Endothelial cell (in vitro differentiated cells): ENCODE measurements around the gene RINL. TPM values are rescaled to one million over a fixed set of nuclear protein-coding genes. Genes with fewer than 3 reads are reported as not detected.

Source experiments
- DNase-seq: peaks from one replicate; pipeline ENCODE4 v3.0.0; 2021; ENCODE audit warnings: low spot score
- H3K27ac Mint-ChIP-seq: one replicate; pipeline ENCODE4 v1.8.0; 2021; ENCODE audit warnings: mixed read lengths, inconsistent platforms; ENCODE audit not compliant: unreplicated experiment
- H3K27me3 Mint-ChIP-seq: one replicate; pipeline ENCODE4 v1.8.0; 2021; ENCODE audit warnings: mild to moderate bottlenecking, moderate library complexity, mixed read lengths, inconsistent platforms; ENCODE audit not compliant: unreplicated experiment
- H3K36me3 Mint-ChIP-seq: one replicate; pipeline ENCODE4 v1.8.0; 2021; ENCODE audit warnings: mild to moderate bottlenecking, low read depth, mixed read lengths, inconsistent platforms; ENCODE audit not compliant: unreplicated experiment
- H3K4me1 Mint-ChIP-seq: one replicate; pipeline ENCODE4 v1.8.0; 2021; ENCODE audit warnings: mild to moderate bottlenecking, mixed read lengths, inconsistent platforms; ENCODE audit not compliant: unreplicated experiment
- H3K4me3 Mint-ChIP-seq: one replicate; pipeline ENCODE4 v1.8.0; 2021; ENCODE audit warnings: mild to moderate bottlenecking, mixed read lengths, inconsistent platforms; ENCODE audit not compliant: unreplicated experiment
- H3K9me3 Mint-ChIP-seq: one replicate; pipeline ENCODE4 v1.8.0; 2021; ENCODE audit warnings: mixed read lengths, inconsistent platforms; ENCODE audit not compliant: unreplicated experiment
- CTCF ChIP-seq: fragments of 200-600 bp; sonication (generic); IDR thresholded peaks from one replicate; pipeline ENCODE4 v1.5.0; 2021; ENCODE audit warnings: antibody characterized with exemption; ENCODE audit not compliant: unreplicated experiment
- total RNA-seq: library from RNA; stranded (reverse); fragmentation: NEBNext Ultra II Directional; extraction: Animal tissue kit (Norgen Biotek cat#: 25700); gene quantifications from one replicate; pipeline ENCODE4 v1.2.1, GENCODE V29; 2021; ENCODE audit not compliant: unreplicated experiment

Gene RINL
- total RNA-seq, 1 donor from 2014 or later = 5.6 TPM

GRCh38 chr19:38842439-38843174, 35.5 kb downstream of the RINL start:
- Mint-ChIP-seq H3K4me1 (peaks cover 5% of the 10 kb centered on the region), H3K27me3 (peaks cover 3% of the 10 kb centered on the region), H3K36me3 (peaks cover 75% of the 10 kb centered on the region), H3K4me3 (peak overlapping the region; percentile 22), H3K27ac (peak overlapping the region; percentile 79), H3K9me3 (no peaks in the 10 kb centered on the region)
- DNase-seq = no peak
- no peak for TF ChIP-seq CTCF

GRCh38 chr19:38841787-38842438, 36.2 kb downstream of the RINL start:
- Mint-ChIP-seq H3K27ac (no peak overlapping the region), H3K36me3 (peaks cover 72% of the 10 kb centered on the region), H3K4me1 (peaks cover under 1% of the 10 kb centered on the region), H3K27me3 (peaks cover 3% of the 10 kb centered on the region), H3K9me3 (no peaks in the 10 kb centered on the region), H3K4me3 (peak overlapping the region; percentile 22)
- no peak for DNase-seq
- no peak for TF ChIP-seq CTCF

DNA sequence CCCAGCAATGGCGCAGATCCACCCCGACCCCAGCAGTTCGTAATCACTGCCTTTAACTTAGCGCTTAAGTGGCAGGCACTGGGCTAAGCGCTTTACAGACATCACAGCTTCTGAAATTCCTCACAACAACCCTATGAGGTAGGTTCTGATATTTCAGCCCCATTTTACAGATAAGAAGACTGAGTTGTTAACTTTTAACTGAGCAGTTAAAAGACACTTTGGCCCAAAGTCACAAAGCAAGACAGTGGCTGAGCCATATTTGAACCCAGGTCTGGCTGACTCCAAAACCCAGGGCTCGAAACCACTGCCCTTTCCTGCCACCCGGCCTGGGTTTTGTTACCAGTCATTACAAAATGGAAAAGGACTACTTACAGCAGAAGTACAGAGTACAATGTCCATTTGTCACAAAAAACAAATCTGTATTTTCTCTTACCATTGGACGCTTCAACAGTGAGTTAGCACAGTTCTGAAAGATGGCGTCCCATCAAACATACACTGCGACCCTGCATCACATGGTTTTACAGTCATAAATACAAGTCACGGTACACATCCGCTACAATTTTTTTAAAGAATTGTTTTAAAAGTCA, 36.8 kb downstream of the RINL start:
- no peak for DNase-seq
- no peaks in the 10 kb centered on the region for H3K9me3 Mint-ChIP-seq
- peak overlapping the region; percentile 47 for H3K4me3 Mint-ChIP-seq
- H3K27me3 Mint-ChIP-seq = peaks cover 3% of the 10 kb centered on the region
- peaks cover 74% of the 10 kb centered on the region for H3K36me3 Mint-ChIP-seq
- H3K4me1 Mint-ChIP-seq = no peaks in the 10 kb centered on the region
- TF ChIP-seq CTCF = no peak
- H3K27ac Mint-ChIP-seq = peak overlapping the region; percentile 31

DNA sequence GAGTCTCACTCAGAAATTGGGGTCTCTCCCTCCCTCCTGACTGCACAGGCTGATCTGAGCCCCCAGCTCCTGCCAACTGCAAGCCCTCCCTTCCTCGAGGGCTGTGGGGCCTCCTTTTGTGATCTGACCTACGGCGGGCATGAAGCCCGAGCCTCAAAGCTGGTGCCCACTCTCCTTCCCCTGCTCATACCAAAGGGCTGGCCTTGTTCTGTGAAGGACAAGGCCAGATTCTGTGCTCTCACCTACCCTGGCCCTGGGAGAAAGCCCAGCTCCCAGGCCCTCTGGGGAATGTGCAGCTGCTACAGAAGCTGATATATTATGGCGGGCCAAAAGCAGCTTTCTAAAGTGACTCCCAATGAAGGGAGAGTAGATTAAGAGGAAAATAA, 37.5 kb downstream of the RINL start:
- H3K27me3 Mint-ChIP-seq = peaks cover 3% of the 10 kb centered on the region
- H3K4me1 Mint-ChIP-seq = no peaks in the 10 kb centered on the region
- no peak for DNase-seq
- H3K4me3 Mint-ChIP-seq = no peak overlapping the region
- H3K9me3 Mint-ChIP-seq = no peaks in the 10 kb centered on the region
- TF ChIP-seq CTCF = no peak
- H3K36me3 Mint-ChIP-seq = peaks cover 70% of the 10 kb centered on the region
- no peak overlapping the region for H3K27ac Mint-ChIP-seq
